GM23338 (cell line): ENCODE results near the gene ZNF292.

Source experiments
- CREB1 ChIP-seq: fragments of 250-450 bp; sonication (Bioruptor Pico); IDR thresholded peaks from 2 replicates; pipeline ENCODE4 v1.5.0; 2020; ENCODE audit warnings: low read depth, mild to moderate bottlenecking, moderate library complexity
- CTCF ChIP-seq, 2 experiments: fragments of 200-600 bp in 1 of 2; sonication (generic) in 1 of 2; conservative IDR thresholded peaks; 2 replicates each; pipeline versions ENCODE4 v1.5.1 to v1.6.1; 2016 to 2017; ENCODE audit warnings: antibody characterized with exemption in 2 of 2, low read depth in 2 of 2, mild to moderate bottlenecking in 2 of 2, moderate library complexity in 1 of 2
- EZH2 ChIP-seq: fragments of 200-600 bp; sonication (generic); IDR thresholded peaks from one replicate; pipeline ENCODE4 v1.8.0; 2017; ENCODE audit warnings: antibody characterized with exemption, mild to moderate bottlenecking, low read depth; ENCODE audit not compliant: unreplicated experiment
- POLR2AphosphoS5 ChIP-seq: IDR thresholded peaks from 2 replicates; pipeline ENCODE4 v1.6.1; 2016; ENCODE audit warnings: antibody characterized with exemption, low read depth
- REST ChIP-seq: IDR thresholded peaks from one replicate; pipeline ENCODE4 v1.6.1; 2018; ENCODE audit warnings: antibody characterized with exemption; ENCODE audit not compliant: unreplicated experiment

- no peak for TF ChIP-seq CTCF (conservative IDR thresholded peaks at IDR 0.05; ENCODE audit: low read depth in 2 of 2)
- TF ChIP-seq POLR2AphosphoS5: no peak
- no peak for TF ChIP-seq EZH2
- no peak for TF ChIP-seq REST
- no peak for TF ChIP-seq CREB1
Measured at GRCh38 chr6:87184762-87185250, 29.4 kb downstream of the ZNF292 start.
